Pancreas (tissue), 10 donors: ENCODE data around the gene PNPLA4. TPM values are rescaled to one million over a fixed set of nuclear protein-coding genes. Genes with fewer than 3 reads are reported as not detected.

Experiments
- ATAC-seq, 4 donors: fragments of 200-7000 bp; cut with Tn5 transposase; one replicate each; pipeline versions ENCODE4 v1.8.0 to v1.9.1; 2020; ENCODE audit warnings: mild to moderate bottlenecking in 4 of 4, moderate library complexity in 4 of 4
- DNase-seq, 6 donors: peaks; one replicate each; pipeline ENCODE4 v3.0.0-alpha.2; 2020
- FAIRE-seq: peaks from 2 replicates; lab custom pipeline; 2012; peaks lifted over from hg19 to GRCh38; lab: Jason Lieb, UNC
- H3K27ac ChIP-seq, 4 donors: fragments of 200-600 bp; sonication (generic); 1 replicate in 3 of 4; 2 replicates in 1 of 4; pipeline versions ENCODE4 v1.5.0 to v1.8.0; 2020
- H3K27me3 ChIP-seq, 4 donors: fragments of 200-600 bp; one replicate each; pipeline ENCODE4 v1.8.0; 2021
- H3K36me3 ChIP-seq, 3 donors: fragments of 200-600 bp; sonication (generic) in 1 of 3; one replicate each; pipeline versions ENCODE4 v1.5.0 to v1.8.0; 2020 to 2021
- H3K4me1 ChIP-seq, 3 donors: fragments of 200-600 bp; one replicate each; pipeline ENCODE4 v1.8.0; 2021
- H3K4me3 ChIP-seq, 4 donors: fragments of 200-600 bp; sonication (generic) in 2 of 4; one replicate each; pipeline versions ENCODE4 v1.5.0 to v1.8.0; 2020 to 2021
- H3K9me3 ChIP-seq, 4 donors: fragments of 200-600 bp; one replicate each; pipeline ENCODE4 v1.8.0; 2021
- WGBS, 2 donors: extraction: QIAGEN DNeasy Blood & Tissue Kit; methylation state at CpG; one replicate each; pipeline ENCODE4 v1.1.7; 2013; 5-methylcytosine and 5-hydroxymethylcytosine counted together
- intact Hi-C, 3 donors: fragments of 100-400 bp; cut with DNase I; formaldehyde crosslinking; loops; one replicate each; pipeline versions ENCODE4 v1.11.1 to v1.14.2; 2022
- polyA plus RNA-seq, 2 donors: library from polyadenylated mRNA; stranded (reverse); fragments of 200-250 nt; gene quantifications; one replicate each; pipeline ENCODE4 v1.2.3, GENCODE V29; 2013
- total RNA-seq, 6 donors: library from RNA; stranded (reverse); fragmentation: NEBNext Ultra II Directional in 4 of 6; extraction: Animal tissue kit (Norgen Biotek cat#: 25700) in 4 of 6; gene quantifications; one replicate each; pipeline versions ENCODE4 v1.2.1 to v1.2.4, GENCODE V29; 2021 to 2023
- TF ChIP-seq, protein P1 (sequence below), 4 donors: fragments of 200-600 bp; sonication (generic) in 3 of 4; IDR thresholded peaks; one replicate each; pipeline versions ENCODE4 v1.5.0 to v1.8.0; 2021; ENCODE audit warnings: antibody characterized with exemption in 4 of 4
- donor health status: healthy with polysubstance abuse.
- donor health status: DM: no; HTN: no; CAD: no; lungs with moderate emphysema.
- donor health status: DM: no; HTN: no; CAD: no.
- donor health status: control.
- donor health status: control.
- donor health status: Bipolar disorder and iron deficiency.
- donor health status: DM: yes; HTN: yes; CAD: no.
- donor health status: DM: no; HTN: no; CAD: no.
- donor health status: DM: no; HTN: no; CAD: no.
- donor health status: DM: yes; HTN: yes; CAD: no.

Gene PNPLA4, protein sequence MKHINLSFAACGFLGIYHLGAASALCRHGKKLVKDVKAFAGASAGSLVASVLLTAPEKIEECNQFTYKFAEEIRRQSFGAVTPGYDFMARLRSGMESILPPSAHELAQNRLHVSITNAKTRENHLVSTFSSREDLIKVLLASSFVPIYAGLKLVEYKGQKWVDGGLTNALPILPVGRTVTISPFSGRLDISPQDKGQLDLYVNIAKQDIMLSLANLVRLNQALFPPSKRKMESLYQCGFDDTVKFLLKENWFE
- total RNA-seq = 10 to 100 TPM in 5 of 6 donors, 1 to 10 TPM in 1; 9.6 to 16.1 (median 12.4) TPM
- polyA plus RNA-seq = 10 to 100 TPM in 1 of 2 donors, 1 to 10 TPM in 1; 2.5 to 12.3 TPM

DNA sequence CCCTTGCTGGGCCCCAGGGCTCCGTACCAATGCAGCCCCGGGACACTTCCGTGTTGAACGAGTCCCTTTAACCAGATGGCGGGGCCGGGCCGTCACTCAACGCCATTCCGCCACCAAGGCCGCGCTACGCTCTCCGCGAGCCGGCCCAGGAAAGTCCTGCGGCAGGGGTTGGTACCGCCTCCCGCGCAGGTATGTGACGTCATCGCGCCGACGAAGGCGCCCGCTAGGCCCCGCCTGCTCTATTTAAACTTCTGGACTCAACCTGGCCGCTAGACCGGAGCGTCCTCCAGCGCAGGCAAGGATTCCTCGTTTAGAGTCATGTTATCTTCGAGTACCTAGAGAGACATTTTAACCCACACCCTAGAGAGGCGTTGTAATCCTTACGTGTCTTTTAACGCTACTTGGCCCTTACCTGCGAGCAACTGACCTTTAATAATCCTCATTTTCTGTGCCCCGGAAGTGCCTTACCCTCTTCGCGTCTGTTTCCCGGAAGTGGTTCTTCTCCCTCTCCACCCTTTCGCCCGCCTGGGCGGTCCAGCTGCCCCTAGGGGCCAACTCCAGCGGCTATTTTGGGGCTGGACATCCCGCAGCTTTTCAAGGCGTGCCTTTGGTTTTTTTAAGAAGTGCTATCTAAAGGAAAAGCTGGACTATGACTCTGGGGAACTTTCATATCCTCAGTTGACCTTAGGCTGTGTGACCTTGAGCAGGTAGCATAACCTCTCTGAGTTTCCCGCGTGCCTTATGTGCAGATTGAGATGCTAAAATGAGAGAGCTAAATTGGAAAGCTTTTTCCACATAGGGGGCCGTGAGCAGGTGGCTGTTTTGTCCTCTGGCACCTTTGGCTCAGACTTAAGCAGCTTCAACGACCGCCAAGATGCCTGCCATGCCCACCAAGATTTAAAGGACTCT is at the start of gene PNPLA4:
PNPLA4 (minus strand) TSS at position 155 of the 909 bp plus-strand sequence. CDS start 1,294 bp downstream, outside the sequence.
- Histone ChIP-seq H3K27me3 (no peaks in the 10 kb centered on the region), H3K4me3 (peak within 1 kb of the TSS; percentile 48 to 71 (median 56)), H3K27ac (peak within 1 kb of the TSS; percentile 72 to 87 (median 82)), H3K9me3 (no peaks in the 10 kb centered on the region), H3K36me3 (no peaks in the 10 kb centered on the region), H3K4me1 (peaks cover 0 to 8% (median 0%) of the 10 kb centered on the region in 3 donors)
- 5 to 6% methylated on average over 52 of the region's 52 CpGs for WGBS, 2 donors
- TF ChIP-seq, protein P1, sequence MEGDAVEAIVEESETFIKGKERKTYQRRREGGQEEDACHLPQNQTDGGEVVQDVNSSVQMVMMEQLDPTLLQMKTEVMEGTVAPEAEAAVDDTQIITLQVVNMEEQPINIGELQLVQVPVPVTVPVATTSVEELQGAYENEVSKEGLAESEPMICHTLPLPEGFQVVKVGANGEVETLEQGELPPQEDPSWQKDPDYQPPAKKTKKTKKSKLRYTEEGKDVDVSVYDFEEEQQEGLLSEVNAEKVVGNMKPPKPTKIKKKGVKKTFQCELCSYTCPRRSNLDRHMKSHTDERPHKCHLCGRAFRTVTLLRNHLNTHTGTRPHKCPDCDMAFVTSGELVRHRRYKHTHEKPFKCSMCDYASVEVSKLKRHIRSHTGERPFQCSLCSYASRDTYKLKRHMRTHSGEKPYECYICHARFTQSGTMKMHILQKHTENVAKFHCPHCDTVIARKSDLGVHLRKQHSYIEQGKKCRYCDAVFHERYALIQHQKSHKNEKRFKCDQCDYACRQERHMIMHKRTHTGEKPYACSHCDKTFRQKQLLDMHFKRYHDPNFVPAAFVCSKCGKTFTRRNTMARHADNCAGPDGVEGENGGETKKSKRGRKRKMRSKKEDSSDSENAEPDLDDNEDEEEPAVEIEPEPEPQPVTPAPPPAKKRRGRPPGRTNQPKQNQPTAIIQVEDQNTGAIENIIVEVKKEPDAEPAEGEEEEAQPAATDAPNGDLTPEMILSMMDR (IDR thresholded peaks at IDR 0.05) = peak in 1 of 4 donors; percentile 38
- FAIRE-seq (peak; percentile 80), ATAC-seq (peak; percentile 97 to 99 (median 99)), DNase-seq (peak; percentile 84 to 97 (median 94))
- intact Hi-C loops = no loop called here

DNA sequence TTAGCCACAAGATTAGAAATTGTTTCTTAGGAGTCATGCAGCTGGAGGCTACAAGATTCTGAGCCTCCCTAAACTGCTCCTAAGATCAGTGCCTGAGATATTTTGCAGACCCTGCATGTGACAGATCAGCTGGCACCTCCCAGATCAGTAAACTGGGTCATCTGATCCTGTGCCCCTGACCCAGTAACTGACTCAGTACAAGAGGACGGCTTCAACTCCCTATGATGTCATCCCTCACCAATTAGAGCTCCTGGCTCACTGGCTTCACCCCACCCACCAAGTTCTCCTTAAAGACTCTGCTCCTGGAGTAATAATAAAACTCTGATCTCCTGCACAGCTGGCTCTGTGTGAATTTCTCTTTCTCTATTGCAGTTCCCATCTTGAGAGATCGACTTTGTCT is 45.4 kb upstream of the PNPLA4 start:
- intact Hi-C loops = no loop called here
- Histone ChIP-seq H3K4me1 (no peaks in the 10 kb centered on the region), H3K27me3 (no peaks in the 10 kb centered on the region), H3K27ac (no peak overlapping the region), H3K36me3 (no peaks in the 10 kb centered on the region), H3K9me3 (no peaks in the 10 kb centered on the region), H3K4me3 (no peak overlapping the region)
- DNase-seq = no peak
- TF ChIP-seq, protein P1 (IDR thresholded peaks at IDR 0.05) = no peak
- WGBS, 2 donors = 79 to 80% methylated on average over 2 of the region's 2 CpGs
- no peak for FAIRE-seq
- ATAC-seq = no peak

DNA sequence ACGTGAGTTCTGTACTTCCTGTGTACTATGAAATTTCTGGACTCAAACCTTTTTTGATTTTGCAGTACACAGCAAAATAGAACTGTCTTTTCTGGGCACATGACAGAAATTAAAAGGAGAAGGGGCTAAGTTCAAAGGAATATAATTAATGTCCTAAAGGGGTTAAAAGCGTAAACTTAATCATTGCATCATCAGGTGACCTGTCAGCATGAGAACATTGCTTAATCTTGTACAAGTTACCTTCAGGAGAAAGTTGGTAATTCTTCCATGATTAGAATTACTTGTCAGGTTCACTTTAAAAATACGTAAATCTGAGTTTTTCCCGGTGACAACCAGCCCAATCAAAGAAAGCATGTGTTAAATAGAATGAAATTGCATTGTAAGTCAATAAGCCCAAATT is 43.2 kb upstream of the PNPLA4 start:
- WGBS, 2 donors = 91 to 92% methylated on average over 4 of the region's 4 CpGs
- no peak overlapping the region for H3K4me3 ChIP-seq
- intact Hi-C loops = no loop called here
- no peaks in the 10 kb centered on the region for H3K9me3 ChIP-seq
- no peaks in the 10 kb centered on the region for H3K4me1 ChIP-seq
- TF ChIP-seq, protein P1 (IDR thresholded peaks at IDR 0.05) = no peak
- ATAC-seq (no peak), FAIRE-seq (no peak), DNase-seq (no peak)
- H3K27ac ChIP-seq = no peak overlapping the region
- no peaks in the 10 kb centered on the region for H3K27me3 ChIP-seq
- no peaks in the 10 kb centered on the region for H3K36me3 ChIP-seq

DNA sequence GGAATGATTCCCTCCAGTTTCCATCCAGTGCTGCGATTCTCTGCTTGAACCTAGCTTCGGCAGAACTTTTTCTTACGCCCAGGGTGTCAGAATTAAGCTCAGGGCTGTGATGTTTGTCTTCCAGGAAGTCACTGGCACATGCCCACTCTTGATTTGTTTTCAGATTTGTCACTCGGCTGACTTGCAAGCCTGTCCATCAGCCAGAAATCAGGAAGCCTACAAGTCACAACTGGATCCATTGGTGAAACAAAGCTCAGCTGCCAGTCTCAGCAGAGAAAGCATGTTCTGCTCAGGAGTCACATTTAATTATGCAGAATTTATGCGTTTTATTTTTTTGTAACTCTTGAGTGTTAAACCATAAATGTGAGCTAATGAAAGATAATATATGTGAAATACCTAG is 38.2 kb upstream of the PNPLA4 start:
- 88 to 97% methylated on average over 5 of the region's 5 CpGs for WGBS, 2 donors
- TF ChIP-seq, protein P1 (IDR thresholded peaks at IDR 0.05) = no peak
- FAIRE-seq = no peak
- H3K4me3 ChIP-seq = no peak overlapping the region
- no peaks in the 10 kb centered on the region for H3K4me1 ChIP-seq
- H3K27me3 ChIP-seq = no peaks in the 10 kb centered on the region
- no peaks in the 10 kb centered on the region for H3K9me3 ChIP-seq
- ATAC-seq = no peak
- no peaks in the 10 kb centered on the region for H3K36me3 ChIP-seq
- intact Hi-C loops = no loop called here
- no peak overlapping the region for H3K27ac ChIP-seq
- DNase-seq = no peak
